Prostate gland (tissue), 2 donors: ENCODE data around the gene TMPRSS5.

ENCODE experiments used
- CTCF ChIP-seq, 4 experiments: fragments of 200-600 bp in 2 of 4; fragments of 450-650 bp in 2 of 4; sonication (generic) in 2 of 4; IDR thresholded peaks; 1 replicate in 3 of 4; 2 replicates in 1 of 4; pipeline ENCODE4 v1.5.1; 2016 to 2019; ENCODE audit warnings: antibody characterized with exemption in 4 of 4, mild to moderate bottlenecking in 2 of 4, moderate library complexity in 2 of 4
- POLR2A ChIP-seq: fragments of 450-650 bp; IDR thresholded peaks from one replicate; pipeline ENCODE4 v1.6.1; 2016; ENCODE audit warnings: antibody characterized with exemption, mild to moderate bottlenecking
- POLR2AphosphoS5 ChIP-seq: sonication (generic); formaldehyde crosslinking; IDR thresholded peaks from one replicate; pipeline ENCODE4 v1.6.1; 2017; ENCODE audit warnings: antibody characterized with exemption

- TF ChIP-seq CTCF (IDR thresholded peaks at IDR 0.05) (no peak), POLR2AphosphoS5 (no peak), POLR2A (no peak)
Measured at GRCh38 chr11:113663567-113663966, 42.5 kb downstream of the TMPRSS5 start.
